Left colon (tissue), 2 donors: ENCODE results near the gene CD84. TPM values are rescaled to one million over a fixed set of nuclear protein-coding genes. Genes with fewer than 3 reads are reported as not detected.

Experiments used
- total RNA-seq, 2 donors: library from RNA; stranded (reverse); fragmentation: NEBNext Ultra II Directional; extraction: Animal tissue kit (Norgen Biotek cat#: 25700); gene quantifications; one replicate each; pipeline ENCODE4 v1.2.1, GENCODE V29; 2021
- donor health status: DM: no; HTN: no; CAD: no.
- donor health status: DM: yes; HTN: yes; CAD: no.

CD84 gene
- total RNA-seq, 2 donors from 2014 or later = 2.1 to 6.2 TPM

Other genes starting within 250 kb of the CD84 start
- 100 to 1,000 TPM; 153 to 165 TPM for gene COPA, start 236.2 kb downstream of the CD84 start, total RNA-seq
- gene NCSTN, start 236.1 kb downstream of the CD84 start, total RNA-seq = 100 to 1,000 TPM in 1 of 2 donors, 10 to 100 TPM in 1; 89.5 to 109 TPM
- under 1 TPM in 1 of 2 donors, not detected in 1; 0.20 TPM for gene NHLH1, start 212.4 kb downstream of the CD84 start, total RNA-seq
- 1 to 10 TPM; 5.8 to 6.3 TPM for gene VANGL2, start 178.9 kb downstream of the CD84 start, total RNA-seq
- gene SLAMF6, start 56.2 kb downstream of the CD84 start, total RNA-seq = 1 to 10 TPM in 1 of 2 donors, under 1 TPM in 1; 0.61 to 1.4 TPM
- gene SLAMF1, start 67.5 kb upstream of the CD84 start, total RNA-seq = 1 to 10 TPM in 1 of 2 donors, under 1 TPM in 1; 0.92 to 2.0 TPM
- 1 to 10 TPM; 2.2 to 7.4 TPM for gene CD48, start 132.3 kb upstream of the CD84 start, total RNA-seq
- 10 to 100 TPM in 1 of 2 donors, 1 to 10 TPM in 1; 2.2 to 12.9 TPM for gene SLAMF7, start 159.8 kb upstream of the CD84 start, total RNA-seq
- gene LY9, start 216.7 kb upstream of the CD84 start, total RNA-seq = 1 to 10 TPM in 1 of 2 donors, under 1 TPM in 1; 0.67 to 2.6 TPM